Activated T-helper 1 cell treated with anti-CD3 and anti-CD28 coated beads, Interleukin-12 subunit alpha, Interleukin-12 subunit beta, Interleukin-2, Interleukin-4 antibody, amounts not matched to agents 30 ng/mL and 10 ng/mL and 1 ng/mL, durations not matched to agents 14 hours and 24 hours and 36 hours (primary cell): ENCODE data around the gene CWC27. TPM values are rescaled to one million over a fixed set of nuclear protein-coding genes. Genes with fewer than 3 reads are reported as not detected.

Source experiments
- DNase-seq: peaks from one replicate; pipeline ENCODE4 v3.0.0; 2021; ENCODE audit warnings: low spot score
- H3K27ac Mint-ChIP-seq: one replicate; pipeline ENCODE4 v1.8.0; 2021; ENCODE audit warnings: mild to moderate bottlenecking, mixed read lengths
- H3K27me3 Mint-ChIP-seq: one replicate; pipeline ENCODE4 v1.8.0; 2022; ENCODE audit warnings: mild to moderate bottlenecking, moderate library complexity, mixed read lengths; ENCODE audit not compliant: insufficient read depth
- H3K36me3 Mint-ChIP-seq: one replicate; pipeline ENCODE4 v1.8.0; 2021; ENCODE audit warnings: low read depth, mixed read lengths
- H3K4me1 Mint-ChIP-seq: one replicate; pipeline ENCODE4 v1.8.0; 2021; ENCODE audit warnings: low read depth, mixed read lengths
- H3K4me3 Mint-ChIP-seq: one replicate; pipeline ENCODE4 v1.8.0; 2021; ENCODE audit warnings: mild to moderate bottlenecking, moderate library complexity, mixed read lengths
- H3K9me3 Mint-ChIP-seq: one replicate; pipeline ENCODE4 v1.8.0; 2021; ENCODE audit warnings: mixed read lengths
- intact Hi-C: fragments of 100-400 bp; cut with micrococcal nuclease; formaldehyde crosslinking; loops from one replicate; pipeline ENCODE4 v1.15.1; 2024
- total RNA-seq: library from RNA; stranded (reverse); gene quantifications from 2 replicates; pipeline ENCODE4 v1.2.3, GENCODE V29; 2022

CWC27 gene
- total RNA-seq, 1 donor from 2014 or later, result 29.1 TPM

DNA sequence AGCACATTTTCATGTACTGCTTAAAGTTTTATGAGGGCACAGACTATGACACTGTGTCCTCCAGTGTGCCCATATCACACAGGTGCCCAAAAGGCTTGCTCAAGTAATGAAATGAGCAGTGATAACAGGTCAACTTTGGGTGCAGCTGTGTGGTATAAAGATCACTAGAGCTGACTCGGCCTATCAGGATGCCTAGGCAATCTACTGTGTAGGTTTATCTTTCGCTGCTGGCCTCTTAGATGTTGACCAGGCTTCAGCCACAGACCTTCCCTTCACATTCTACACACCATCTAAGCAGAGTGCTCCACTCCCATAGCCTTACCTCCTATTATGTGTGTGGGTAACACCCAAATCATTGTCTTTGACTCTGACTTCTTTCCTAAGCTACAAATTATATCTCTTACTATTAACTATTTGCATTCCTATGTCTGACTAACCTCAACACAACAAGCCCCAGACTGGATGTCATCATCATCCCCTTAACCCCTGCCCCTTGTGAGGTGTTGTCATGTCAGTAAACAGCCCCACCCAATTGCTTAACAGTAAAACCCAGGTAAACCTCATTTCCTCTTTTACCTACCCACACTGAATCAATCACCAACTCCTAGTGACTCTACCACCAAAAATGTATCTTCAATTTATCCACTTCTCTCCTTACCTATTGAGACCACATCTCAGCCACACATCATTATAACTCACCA is 2.8 kb upstream of the CWC27 start:
- Mint-ChIP-seq H3K36me3 (peaks cover 14% of the 10 kb centered on the region), H3K4me3 (peak overlapping the region; percentile 31), H3K4me1 (peaks cover 45% of the 10 kb centered on the region), H3K27me3 (no peaks in the 10 kb centered on the region), H3K27ac (peak overlapping the region; percentile 28), H3K9me3 (no peaks in the 10 kb centered on the region)
- intact Hi-C loops, result loop anchor here (5.0 to 10.0 kb wide), 2 partner anchors 1161 to 1379 kb away; partner anchors contain the start of genes ERBIN and SREK1
- DNase-seq, result no peak

DNA sequence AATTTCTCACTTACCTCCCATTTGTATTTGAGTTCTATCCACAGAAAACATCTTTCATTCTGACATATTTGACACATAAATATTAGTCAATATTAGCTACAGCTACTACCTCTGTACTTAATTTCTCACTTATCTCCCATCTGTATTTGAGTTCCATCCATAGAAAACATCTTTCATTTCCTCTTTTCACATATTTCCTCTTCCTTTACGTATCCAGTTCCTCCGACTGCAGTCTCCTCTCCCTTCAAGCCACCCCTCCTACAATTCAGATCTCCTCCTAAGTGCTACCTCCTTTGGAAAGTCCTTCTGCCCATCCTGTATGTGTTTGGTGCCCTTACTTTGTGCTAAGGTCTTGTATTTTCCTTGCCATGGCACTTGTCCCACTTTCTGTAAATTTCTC is 1.8 kb upstream of the CWC27 start:
- no peaks in the 10 kb centered on the region for H3K9me3 Mint-ChIP-seq
- H3K4me3 Mint-ChIP-seq, result peak overlapping the region; percentile 98
- intact Hi-C loops, result loop anchor here (5.0 to 10.0 kb wide), 2 partner anchors 1160 to 1378 kb away; partner anchors contain the start of genes ERBIN and SREK1
- peak overlapping the region; percentile 18 for H3K27ac Mint-ChIP-seq
- no peak for DNase-seq
- H3K4me1 Mint-ChIP-seq, result peaks cover 45% of the 10 kb centered on the region
- H3K36me3 Mint-ChIP-seq, result peaks cover 14% of the 10 kb centered on the region
- H3K27me3 Mint-ChIP-seq, result no peaks in the 10 kb centered on the region

DNA sequence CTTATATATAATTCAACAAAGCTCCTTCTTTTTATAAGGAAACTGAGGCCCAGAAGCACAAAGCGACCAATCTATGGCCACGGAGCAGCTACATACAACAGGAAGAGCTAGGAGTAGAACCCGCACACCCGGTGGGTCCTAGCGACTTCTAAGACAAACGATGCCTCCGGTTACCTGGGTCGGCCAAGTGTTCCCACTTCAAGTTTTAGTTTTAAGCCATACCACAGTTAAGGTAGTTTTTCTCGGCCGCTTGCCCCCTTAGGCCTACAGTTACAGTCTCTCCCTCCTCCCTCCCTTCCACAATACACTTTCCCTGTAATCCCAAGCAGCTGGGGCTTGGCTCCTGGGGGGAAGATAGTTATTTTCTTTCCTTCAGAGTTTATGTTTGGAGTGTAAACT is 772 bp upstream of the CWC27 start:
- peaks cover 14% of the 10 kb centered on the region for H3K36me3 Mint-ChIP-seq
- H3K27me3 Mint-ChIP-seq, result no peaks in the 10 kb centered on the region
- intact Hi-C loops, result loop anchor here (1.0 to 10.0 kb wide), 7 partner anchors 133 to 1377 kb away; partner anchors contain the start of genes CENPK, ERBIN, PPWD1 and SREK1
- no peak for DNase-seq
- H3K4me1 Mint-ChIP-seq, result peaks cover 45% of the 10 kb centered on the region
- peak overlapping the region; percentile 98 for H3K4me3 Mint-ChIP-seq
- no peaks in the 10 kb centered on the region for H3K9me3 Mint-ChIP-seq
- peak overlapping the region; percentile 96 for H3K27ac Mint-ChIP-seq

DNA sequence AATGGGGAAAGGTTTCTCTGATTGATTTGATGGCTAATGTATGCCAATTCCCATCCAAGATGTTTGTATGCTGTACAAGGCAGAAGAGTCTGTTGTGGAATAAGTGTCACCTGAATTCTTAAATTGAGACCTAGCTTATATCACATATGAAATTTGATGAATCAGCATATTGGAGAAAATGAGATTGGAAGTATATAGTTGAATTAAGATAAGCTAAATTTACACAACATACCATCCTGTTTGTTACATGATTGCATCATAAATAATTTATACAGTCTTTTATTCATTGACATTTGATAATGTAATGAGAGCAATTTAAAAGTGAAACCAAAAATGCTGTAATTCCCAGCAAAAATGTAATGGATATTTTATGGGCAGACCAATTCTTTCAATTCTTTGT is 1.1 kb downstream of the CWC27 start:
- Mint-ChIP-seq H3K27ac (no peak overlapping the region), H3K36me3 (peaks cover 9% of the 10 kb centered on the region), H3K9me3 (no peaks in the 10 kb centered on the region), H3K4me3 (peak overlapping the region; percentile 98), H3K4me1 (peaks cover 48% of the 10 kb centered on the region), H3K27me3 (no peaks in the 10 kb centered on the region)
- intact Hi-C loops, result loop anchor here (5.0 to 10.0 kb wide), 2 partner anchors 1157 to 1375 kb away; partner anchors contain the start of genes ERBIN and SREK1
- no peak for DNase-seq

DNA sequence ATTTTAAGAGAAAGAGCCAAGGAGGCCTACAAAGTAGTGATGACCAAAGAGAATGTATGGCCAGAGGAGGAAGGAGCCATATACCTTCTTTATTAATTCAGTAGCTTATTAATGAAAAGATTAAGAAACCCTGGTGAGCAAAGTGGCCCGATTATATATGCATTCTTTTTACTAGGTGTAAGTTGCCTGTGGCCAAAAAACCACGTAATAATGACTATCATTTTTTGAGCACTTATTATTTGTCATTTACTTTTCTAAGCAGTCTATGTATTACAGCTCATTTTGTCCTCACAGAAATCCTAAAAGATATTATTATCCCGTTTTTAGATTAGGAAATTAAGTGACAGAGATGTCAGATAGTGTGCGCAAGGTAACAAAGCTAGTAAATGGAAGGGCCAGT is 3.0 kb downstream of the CWC27 start:
- no peak for DNase-seq
- Mint-ChIP-seq H3K4me3 (no peak overlapping the region), H3K36me3 (peaks cover 13% of the 10 kb centered on the region), H3K27ac (no peak overlapping the region), H3K4me1 (peaks cover 31% of the 10 kb centered on the region), H3K9me3 (no peaks in the 10 kb centered on the region), H3K27me3 (no peaks in the 10 kb centered on the region)
- intact Hi-C loops, result no loop called here

DNA sequence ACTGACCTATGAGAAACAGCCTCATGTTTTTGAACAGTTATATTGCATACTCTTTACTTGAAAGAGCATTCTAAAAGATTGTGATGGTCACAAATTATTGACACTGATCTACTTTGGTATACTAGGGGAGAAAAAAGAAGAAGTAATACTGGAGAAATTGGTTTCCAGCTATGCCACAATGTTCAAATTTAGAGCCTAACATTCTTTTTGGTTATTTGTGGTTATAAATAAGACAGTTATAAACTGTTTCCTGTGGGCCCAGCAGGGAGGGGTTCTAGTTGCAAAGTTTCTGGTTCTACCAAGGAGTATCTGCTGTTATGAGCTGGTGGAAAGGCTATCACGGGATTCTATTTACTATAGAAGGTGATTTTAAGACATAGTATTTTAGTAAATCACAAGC is 4.8 kb downstream of the CWC27 start:
- H3K27me3 Mint-ChIP-seq, result no peaks in the 10 kb centered on the region
- no peaks in the 10 kb centered on the region for H3K9me3 Mint-ChIP-seq
- intact Hi-C loops, result no loop called here
- H3K4me3 Mint-ChIP-seq, result no peak overlapping the region
- DNase-seq, result no peak
- H3K36me3 Mint-ChIP-seq, result peaks cover 10% of the 10 kb centered on the region
- H3K4me1 Mint-ChIP-seq, result peaks cover 22% of the 10 kb centered on the region
- no peak overlapping the region for H3K27ac Mint-ChIP-seq

DNA sequence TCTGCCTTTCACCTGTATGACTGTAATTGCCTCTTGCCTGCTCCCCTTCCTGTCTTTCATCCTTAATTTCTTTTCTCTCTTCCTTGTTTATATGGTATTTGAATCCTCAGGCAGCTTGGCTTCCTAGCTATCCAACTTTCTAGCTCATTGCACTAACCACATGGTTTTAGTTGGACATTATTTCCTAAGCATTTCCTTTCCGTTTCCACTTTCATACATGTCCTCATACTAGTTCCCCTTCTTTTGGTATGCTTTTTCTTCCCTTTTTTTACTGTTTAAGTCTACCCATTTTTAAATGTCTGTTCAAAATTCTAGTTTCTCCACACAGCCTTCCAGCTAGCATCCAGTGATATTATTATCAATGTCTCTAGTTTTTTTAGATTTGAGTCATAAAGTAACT is 6.6 kb downstream of the CWC27 start:
- H3K4me3 Mint-ChIP-seq, result no peak overlapping the region
- peaks cover 17% of the 10 kb centered on the region for H3K36me3 Mint-ChIP-seq
- no peaks in the 10 kb centered on the region for H3K27me3 Mint-ChIP-seq
- H3K27ac Mint-ChIP-seq, result no peak overlapping the region
- no peak for DNase-seq
- peaks cover 16% of the 10 kb centered on the region for H3K4me1 Mint-ChIP-seq
- H3K9me3 Mint-ChIP-seq, result no peaks in the 10 kb centered on the region
- intact Hi-C loops, result no loop called here

DNA sequence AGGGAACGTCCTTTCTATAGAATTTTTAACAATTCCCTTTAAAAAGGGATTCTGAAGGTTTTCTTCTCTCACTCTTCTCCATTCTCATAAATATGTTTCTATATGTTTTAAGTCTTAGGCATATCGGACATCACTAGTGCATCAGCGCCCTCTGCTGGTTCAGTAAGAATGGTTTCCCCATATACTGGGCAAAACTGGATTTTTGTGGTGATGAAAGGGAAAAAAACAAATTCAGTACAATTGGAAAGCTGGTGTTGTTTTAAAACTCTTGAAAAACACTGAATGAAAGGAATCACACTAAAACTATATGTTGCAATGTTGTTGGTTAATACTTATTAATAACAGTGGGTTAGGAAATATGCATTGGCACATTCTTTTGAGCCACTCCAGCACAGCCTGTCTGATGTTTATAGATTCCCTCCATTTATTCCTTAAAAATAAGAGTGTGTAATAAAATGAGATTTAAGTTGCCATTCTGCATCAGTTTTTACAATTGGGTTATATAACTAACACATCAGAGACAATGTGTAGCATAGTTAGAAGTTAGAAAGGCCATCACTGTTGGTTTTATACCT is 15.8 kb downstream of the CWC27 start:
- Mint-ChIP-seq H3K4me1 (peaks cover 5% of the 10 kb centered on the region), H3K36me3 (peaks cover 15% of the 10 kb centered on the region), H3K4me3 (no peak overlapping the region), H3K27ac (no peak overlapping the region), H3K27me3 (no peaks in the 10 kb centered on the region), H3K9me3 (no peaks in the 10 kb centered on the region)
- intact Hi-C loops, result loop anchor here (1.0 to 5.0 kb wide), 3 partner anchors 149 to 712 kb away; no protein-coding TSS in a partner anchor
- peak; percentile 49 for DNase-seq

DNA sequence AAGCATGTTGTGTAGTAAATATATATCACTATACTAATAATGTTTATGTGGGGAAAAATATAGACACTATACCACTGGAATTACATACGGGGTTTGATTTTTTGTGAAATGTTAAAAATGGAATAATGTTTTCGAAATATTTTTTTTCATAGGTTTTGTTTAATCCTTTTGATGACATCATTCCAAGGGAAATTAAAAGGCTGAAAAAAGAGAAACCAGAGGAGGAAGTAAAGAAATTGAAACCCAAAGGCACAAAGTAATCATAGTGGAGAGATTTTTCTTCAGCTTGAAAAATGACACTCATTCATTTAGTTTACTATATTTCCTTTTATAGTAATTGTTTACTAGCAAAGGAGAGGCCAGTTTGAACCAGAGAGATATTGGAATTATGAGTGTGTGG is 17.6 kb downstream of the CWC27 start:
- DNase-seq, result no peak
- Mint-ChIP-seq H3K4me1 (peaks cover 7% of the 10 kb centered on the region), H3K27me3 (no peaks in the 10 kb centered on the region), H3K9me3 (no peaks in the 10 kb centered on the region), H3K36me3 (peaks cover 12% of the 10 kb centered on the region), H3K4me3 (no peak overlapping the region), H3K27ac (no peak overlapping the region)
- intact Hi-C loops, result no loop called here

DNA sequence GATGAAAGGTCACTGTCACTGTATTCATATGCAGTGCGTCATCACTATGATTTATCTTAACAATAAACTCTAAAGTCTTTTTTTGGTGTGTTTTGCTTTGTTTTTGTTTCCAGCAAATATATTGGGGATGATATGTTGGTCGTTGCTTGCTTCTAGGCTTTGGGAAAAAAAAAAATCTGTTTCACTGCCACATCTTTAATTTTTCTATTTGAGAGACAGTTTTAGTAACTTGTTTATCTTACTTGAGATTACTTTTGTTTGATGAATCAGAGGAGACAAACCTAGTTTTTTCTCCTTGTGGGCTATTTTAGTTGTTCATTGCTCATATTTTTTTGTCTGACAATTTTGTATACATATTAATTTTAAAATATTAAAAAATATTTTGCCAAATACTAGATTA is 19.4 kb downstream of the CWC27 start:
- Mint-ChIP-seq H3K27me3 (no peaks in the 10 kb centered on the region), H3K9me3 (no peaks in the 10 kb centered on the region), H3K36me3 (peaks cover 16% of the 10 kb centered on the region), H3K4me3 (no peak overlapping the region), H3K27ac (no peak overlapping the region), H3K4me1 (peaks cover 7% of the 10 kb centered on the region)
- DNase-seq, result no peak
- intact Hi-C loops, result no loop called here

DNA sequence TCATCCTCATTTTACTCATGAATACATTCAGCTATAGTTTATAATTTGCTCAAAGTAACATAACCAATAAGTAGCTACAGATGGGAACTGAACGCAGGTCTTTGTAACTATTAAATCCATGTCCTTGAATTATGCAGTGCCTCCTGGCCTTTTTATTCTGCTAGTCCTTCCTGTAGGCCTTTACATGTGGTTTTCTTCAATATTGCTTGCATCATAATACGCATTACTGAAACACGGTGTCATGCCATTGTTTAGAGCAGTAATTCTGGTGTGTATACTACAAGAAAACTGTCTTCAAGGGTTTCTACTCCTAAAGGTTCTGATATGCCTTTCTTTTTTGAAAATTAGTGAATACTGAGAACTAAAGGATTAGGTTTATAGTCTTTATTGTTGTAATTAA is 20.7 kb downstream of the CWC27 start:
- Mint-ChIP-seq H3K36me3 (peaks cover 16% of the 10 kb centered on the region), H3K4me1 (peaks cover 7% of the 10 kb centered on the region), H3K27ac (no peak overlapping the region), H3K27me3 (no peaks in the 10 kb centered on the region), H3K4me3 (no peak overlapping the region), H3K9me3 (no peaks in the 10 kb centered on the region)
- intact Hi-C loops, result no loop called here
- DNase-seq, result no peak

DNA sequence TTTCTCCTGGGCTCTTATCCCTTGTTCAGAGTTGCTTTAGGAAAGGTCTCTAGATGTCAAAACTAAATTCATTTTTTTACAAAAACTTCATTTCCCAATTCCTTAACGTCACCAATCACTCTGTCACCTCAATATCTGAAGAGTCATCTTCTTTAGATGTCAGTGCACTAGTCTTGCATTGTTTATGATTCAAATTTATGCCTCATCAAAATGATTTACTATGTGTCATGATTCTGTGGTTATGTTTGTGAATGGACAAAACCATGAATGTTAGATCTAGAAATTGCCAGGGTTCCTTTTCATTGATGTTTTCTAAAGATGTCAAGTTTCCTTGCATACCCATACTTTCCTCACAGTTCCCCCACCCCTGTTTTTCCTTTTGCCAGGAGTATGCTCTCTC is 21.5 kb downstream of the CWC27 start:
- intact Hi-C loops, result no loop called here
- Mint-ChIP-seq H3K4me1 (peaks cover 7% of the 10 kb centered on the region), H3K36me3 (peaks cover 16% of the 10 kb centered on the region), H3K4me3 (no peak overlapping the region), H3K27me3 (no peaks in the 10 kb centered on the region), H3K9me3 (no peaks in the 10 kb centered on the region), H3K27ac (no peak overlapping the region)
- no peak for DNase-seq

DNA sequence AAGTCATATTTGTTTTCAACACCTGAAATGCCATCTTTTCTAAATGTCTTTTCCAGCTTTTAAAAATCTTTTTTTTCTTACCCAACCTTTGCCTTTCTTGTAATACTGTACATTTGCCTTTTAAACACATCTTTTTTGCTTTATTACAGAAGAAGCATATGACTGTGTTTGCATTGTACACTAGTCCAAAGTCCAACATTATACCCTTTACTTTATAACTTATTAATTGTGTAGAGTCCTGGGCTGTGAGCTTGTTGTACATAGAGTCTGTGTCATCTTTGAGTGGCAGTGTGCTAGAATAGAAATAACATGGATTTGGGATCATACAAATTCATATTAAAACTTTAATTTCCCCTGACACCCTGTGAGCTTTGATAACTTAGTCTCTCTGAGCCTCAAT is 23.7 kb downstream of the CWC27 start:
- H3K27ac Mint-ChIP-seq, result no peak overlapping the region
- intact Hi-C loops, result no loop called here
- H3K4me3 Mint-ChIP-seq, result no peak overlapping the region
- peaks cover 19% of the 10 kb centered on the region for H3K36me3 Mint-ChIP-seq
- DNase-seq, result no peak
- H3K9me3 Mint-ChIP-seq, result no peaks in the 10 kb centered on the region
- peaks cover 7% of the 10 kb centered on the region for H3K4me1 Mint-ChIP-seq
- no peaks in the 10 kb centered on the region for H3K27me3 Mint-ChIP-seq
